ENCODE measurements around the gene GHRHR. TPM values are rescaled to one million over a fixed set of nuclear protein-coding genes. Genes with fewer than 3 reads are reported as not detected.

The GHRHR gene
- total and polyA plus RNA-seq, 2 of the 4 experiments (the other 2 are of a cell fraction), result not detected

GRCh38 chr7:31000779-31001178 lies 37.0 kb downstream of the GHRHR start:
- POLR2A ChIA-PET (ENCODE audit: unreplicated experiment), result no interaction called here
- intact Hi-C loops (cut with micrococcal nuclease), result no loop called here

More at GRCh38 chr7:31000779-31001178, 37.0 kb downstream of the GHRHR start:
- DNase-seq (no peak), ATAC-seq (ENCODE audit: low read depth) (no peak)
- Histone ChIP-seq H2BK15ac (ENCODE audit: low read depth, low read length) (no peak overlapping the region), H2BK120ac (ENCODE audit: low read depth, low read length) (no peak overlapping the region), H4K20me1 (ENCODE audit: insufficient read depth, low read length) (no peaks in the 10 kb centered on the region), H4K5ac (ENCODE audit: low read depth, low read length) (no peak overlapping the region), H2AK9ac (replicated peaks; ENCODE audit: low read depth, low read length, poor library complexity) (no peak overlapping the region), H3K27ac (ENCODE audit: insufficient read depth, low read length) (no peak overlapping the region), H3K27me3 (ENCODE audit: control insufficient read depth, insufficient read depth, low read length) (peaks cover 8% of the 10 kb centered on the region), H4K91ac (ENCODE audit: insufficient read depth, low read depth, low read length) (no peak overlapping the region), H4K8ac (ENCODE audit: low read depth in 2 of 2, low read length in 2 of 2) (no peak overlapping the region), H3K9ac (ENCODE audit: low read depth, low read length) (no peak overlapping the region), H3K9me3 (ENCODE audit: control insufficient read depth, insufficient read depth, low read length) (no peaks in the 10 kb centered on the region), H2AK5ac (ENCODE audit: low read depth, low read length) (no peak overlapping the region), H2AFZ (replicated peaks; ENCODE audit: low read length, poor library complexity) (no peak overlapping the region), H3K4ac (ENCODE audit: low read depth, low read length) (no peak overlapping the region), H3K9me1 (ENCODE audit: insufficient read depth, low read length) (no peaks in the 10 kb centered on the region), H2BK5ac (ENCODE audit: low read depth, low read length, poor library complexity, severe bottlenecking) (no peak overlapping the region), H3K4me2 (ENCODE audit: low read depth, low read length) (no peak overlapping the region), H3K36me3 (ENCODE audit: control insufficient read depth, insufficient read depth, low read length) (no peaks in the 10 kb centered on the region), H3K18ac (ENCODE audit: low read depth, low read length) (no peak overlapping the region), H3K4me1 (ENCODE audit: control insufficient read depth, insufficient read depth, low read length) (no peaks in the 10 kb centered on the region), H2BK20ac (ENCODE audit: low read depth, low read length) (no peak overlapping the region), H3K56ac (ENCODE audit: extremely low read depth, insufficient read depth, low read length) (no peak overlapping the region), H3K23ac (ENCODE audit: low read depth, low read length) (no peak overlapping the region), H3K14ac (replicated peaks; ENCODE audit: low read depth, low read length) (no peak overlapping the region), H3K79me1 (ENCODE audit: low read depth in 1 of 2, low read length in 2 of 2) (no peaks in the 10 kb centered on the region), H3K4me3 (ENCODE audit: insufficient read depth, low read depth, low read length) (no peak overlapping the region)
- WGBS, 2 experiments (ENCODE audit: extremely low coverage in 2 of 2, insufficient read length in 1 of 2), result 68% methylated on average over 3 of the region's 5 CpGs; no CpG with 5 or more reads in 1 of the 2 experiments
- dilution Hi-C loops (cut with HindIII; ENCODE audit: low sequenced_read_pairs, unreplicated experiment) (no loop called here), in situ Hi-C loops (cut with MboI; ENCODE audit: low sequenced_read_pairs) (no loop called here)
- CTCF ChIA-PET, result no interaction called here
- BruUV-seq (replicated peaks), result no TSS peak
- TF ChIP-seq MAZ (IDR thresholded peaks at IDR 0.05; ENCODE audit: borderline replicate concordance, low read depth, low read length), result no peak
- no peak for TF ChIP-seq RFX5 (IDR thresholded peaks at IDR 0.05; ENCODE audit: low read depth, low read length)
- TF ChIP-seq, protein P1, sequence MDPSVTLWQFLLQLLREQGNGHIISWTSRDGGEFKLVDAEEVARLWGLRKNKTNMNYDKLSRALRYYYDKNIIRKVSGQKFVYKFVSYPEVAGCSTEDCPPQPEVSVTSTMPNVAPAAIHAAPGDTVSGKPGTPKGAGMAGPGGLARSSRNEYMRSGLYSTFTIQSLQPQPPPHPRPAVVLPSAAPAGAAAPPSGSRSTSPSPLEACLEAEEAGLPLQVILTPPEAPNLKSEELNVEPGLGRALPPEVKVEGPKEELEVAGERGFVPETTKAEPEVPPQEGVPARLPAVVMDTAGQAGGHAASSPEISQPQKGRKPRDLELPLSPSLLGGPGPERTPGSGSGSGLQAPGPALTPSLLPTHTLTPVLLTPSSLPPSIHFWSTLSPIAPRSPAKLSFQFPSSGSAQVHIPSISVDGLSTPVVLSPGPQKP (IDR thresholded peaks at IDR 0.05; ENCODE audit: borderline replicate concordance, low read depth, low read length), result no peak
- no peak for TF ChIP-seq BHLHE40 (IDR thresholded peaks at IDR 0.05; ENCODE audit: low read depth, low read length)
- no peak for TF ChIP-seq SMC3 (IDR thresholded peaks at IDR 0.05; ENCODE audit: low read depth, low read length)
- TF ChIP-seq CHD1 (IDR thresholded peaks at IDR 0.05; ENCODE audit: low read depth, low read length), result no peak
- no peak for TF ChIP-seq CEBPB (IDR thresholded peaks at IDR 0.05; ENCODE audit: low read depth, low read length)
- no peak for TF ChIP-seq RCOR1 (IDR thresholded peaks at IDR 0.05; ENCODE audit: insufficient replicate concordance, low read length)
- TF ChIP-seq NFE2L2 (IDR thresholded peaks at IDR 0.05; ENCODE audit: low read depth, low read length), result no peak
- TF ChIP-seq FOS (IDR thresholded peaks at IDR 0.05; ENCODE audit: low read depth, low read length), result no peak
- no peak for TF ChIP-seq RAD21 (IDR thresholded peaks at IDR 0.05; ENCODE audit: low read length)
- no peak for TF ChIP-seq MAFK (IDR thresholded peaks at IDR 0.05; ENCODE audit: low read depth, low read length)
- TF ChIP-seq POLR2A (IDR thresholded peaks at IDR 0.05; ENCODE audit: low read depth, low read length), result no peak
- no peak for TF ChIP-seq MXI1 (IDR thresholded peaks at IDR 0.05; ENCODE audit: borderline replicate concordance, low read depth, low read length)
- no peak for TF ChIP-seq CTCF (conservative IDR thresholded peaks at IDR 0.05; ENCODE audit: low read depth, low read length)
- TF ChIP-seq, protein P2, sequence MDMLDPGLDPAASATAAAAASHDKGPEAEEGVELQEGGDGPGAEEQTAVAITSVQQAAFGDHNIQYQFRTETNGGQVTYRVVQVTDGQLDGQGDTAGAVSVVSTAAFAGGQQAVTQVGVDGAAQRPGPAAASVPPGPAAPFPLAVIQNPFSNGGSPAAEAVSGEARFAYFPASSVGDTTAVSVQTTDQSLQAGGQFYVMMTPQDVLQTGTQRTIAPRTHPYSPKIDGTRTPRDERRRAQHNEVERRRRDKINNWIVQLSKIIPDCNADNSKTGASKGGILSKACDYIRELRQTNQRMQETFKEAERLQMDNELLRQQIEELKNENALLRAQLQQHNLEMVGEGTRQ (IDR thresholded peaks at IDR 0.05; ENCODE audit: low read depth, low read length), result no peak
